Hepatocyte (in vitro differentiated cells): ENCODE results near the gene DCAF5. TPM values are rescaled to one million over a fixed set of nuclear protein-coding genes. Genes with fewer than 3 reads are reported as not detected.

ENCODE experiments used
- DNase-seq: peaks from one replicate; pipeline ENCODE4 v3.0.0-alpha.2; 2016; ENCODE audit warnings: low spot score
- H2AFZ ChIP-seq: fragments of 200-600 bp; sonication (generic); 2 replicates; pipeline ENCODE4 v1.6.0; 2016; ENCODE audit warnings: antibody characterized with exemption, mild to moderate bottlenecking
- H3K27ac ChIP-seq: fragments of 200-600 bp; sonication (generic); 2 replicates; pipeline ENCODE4 v1.5.1; 2016; ENCODE audit warnings: mild to moderate bottlenecking
- H3K27me3 ChIP-seq: fragments of 200-600 bp; sonication (generic); 2 replicates; pipeline ENCODE4 v1.6.1; 2016
- H3K36me3 ChIP-seq: fragments of 200-600 bp; sonication (generic); replicated peaks from 2 replicates; pipeline ENCODE4 v1.5.1; 2016; ENCODE audit warnings: low read depth; ENCODE audit not compliant: insufficient read depth
- H3K4me1 ChIP-seq: fragments of 200-600 bp; sonication (generic); 2 replicates; pipeline ENCODE4 v1.5.1; 2016; ENCODE audit warnings: mild to moderate bottlenecking, moderate library complexity; ENCODE audit not compliant: insufficient read depth
- H3K4me2 ChIP-seq: fragments of 200-600 bp; sonication (generic); 2 replicates; pipeline ENCODE4 v1.6.0; 2016
- H3K4me3 ChIP-seq: fragments of 200-600 bp; sonication (generic); 2 replicates; pipeline ENCODE4 v1.5.1; 2016; ENCODE audit warnings: mild to moderate bottlenecking
- H3K79me2 ChIP-seq: fragments of 200-600 bp; sonication (generic); 2 replicates; pipeline ENCODE4 v1.6.0; 2017; ENCODE audit warnings: mild to moderate bottlenecking
- H3K9me2 ChIP-seq: fragments of 200-600 bp; sonication (generic); replicated peaks from 2 replicates; pipeline ENCODE4 v1.6.0; 2017; ENCODE audit warnings: mild to moderate bottlenecking; ENCODE audit not compliant: insufficient read depth
- H3K9me3 ChIP-seq: fragments of 200-600 bp; sonication (generic); 2 replicates; pipeline ENCODE4 v1.5.1; 2016; ENCODE audit warnings: low read depth, mild to moderate bottlenecking
- H4K20me1 ChIP-seq: fragments of 200-600 bp; sonication (generic); 2 replicates; pipeline ENCODE4 v1.6.0; 2016; ENCODE audit warnings: mild to moderate bottlenecking; ENCODE audit not compliant: insufficient read depth, poor library complexity, severe bottlenecking
- CTCF ChIP-seq: fragments of 200-600 bp; sonication (generic); IDR thresholded peaks from 2 replicates; pipeline ENCODE4 v1.5.1; 2016; ENCODE audit warnings: antibody characterized with exemption, mild to moderate bottlenecking; ENCODE audit not compliant: poor library complexity
- EZH2 ChIP-seq: fragments of 200-600 bp; sonication (generic); IDR thresholded peaks from 2 replicates; pipeline ENCODE4 v1.6.1; 2016; ENCODE audit warnings: antibody characterized with exemption, mild to moderate bottlenecking, borderline replicate concordance
- EZH2phosphoT487 ChIP-seq: fragments of 200-600 bp; sonication (generic); IDR thresholded peaks from one replicate; pipeline ENCODE4 v1.6.1; 2018; ENCODE audit warnings: antibody characterized with exemption, mild to moderate bottlenecking, low read depth, moderate library complexity; ENCODE audit not compliant: unreplicated experiment, severe bottlenecking
- WGBS: methylation state at CpG from one replicate; pipeline ENCODE4 v1.1.6; 2016; ENCODE audit warnings: low lambda C conversion rate; ENCODE audit errors: missing lambda C conversion rate; 5-methylcytosine and 5-hydroxymethylcytosine counted together
- polyA plus RNA-seq: library from polyadenylated mRNA; unstranded; fragments of >200 nt; fragmentation: Nextera tagmentation; extraction: Ambion mirVana; gene quantifications from 2 replicates; pipeline ENCODE4 v1.2.1, GENCODE V29; 2016
- total RNA-seq: library from RNA; depleted of rRNA; stranded (reverse); fragments of >200 nt; gene quantifications from 2 replicates; pipeline ENCODE4 v1.2.3, GENCODE V29; 2014

DCAF5 gene
- total and polyA plus RNA-seq, 2 experiments from 2014 or later = 34.4 to 47.6 TPM

- peaks cover 8% of the 10 kb centered on the region for H3K4me1 ChIP-seq
- no peak overlapping the region for H3K27ac ChIP-seq
- TF ChIP-seq EZH2phosphoT487 (no peak), EZH2 (no peak), CTCF (no peak)
Observed at GRCh38 chr14:69006346-69006745, 146.6 kb downstream of the DCAF5 start.

GRCh38 chr14:69005432-69006148 lies 147.3 kb downstream of the DCAF5 start:
- H2AFZ ChIP-seq = no peak overlapping the region
- H3K4me3 ChIP-seq = no peak overlapping the region
- peak overlapping the region; percentile 42 for H3K27ac ChIP-seq
- H3K4me2 ChIP-seq = no peak overlapping the region
- peaks cover 8% of the 10 kb centered on the region for H3K4me1 ChIP-seq
- no peaks in the 10 kb centered on the region for H3K36me3 ChIP-seq
- no peaks in the 10 kb centered on the region for H3K9me3 ChIP-seq
- no peaks in the 10 kb centered on the region for H3K9me2 ChIP-seq
- no peaks in the 10 kb centered on the region for H3K79me2 ChIP-seq
- TF ChIP-seq EZH2 (no peak), CTCF (no peak), EZH2phosphoT487 (no peak)
- 57% methylated on average over 11 of the region's 11 CpGs for WGBS
- H3K27me3 ChIP-seq = no peaks in the 10 kb centered on the region
- no peaks in the 10 kb centered on the region for H4K20me1 ChIP-seq
- peak; percentile 77 for DNase-seq

More at GRCh38 chr14:69006346-69006745, 146.6 kb downstream of the DCAF5 start:
- Histone ChIP-seq H3K79me2 (no peaks in the 10 kb centered on the region), H3K27me3 (no peaks in the 10 kb centered on the region), H2AFZ (no peak overlapping the region), H3K36me3 (no peaks in the 10 kb centered on the region), H3K9me2 (no peaks in the 10 kb centered on the region), H3K4me3 (no peak overlapping the region), H3K4me2 (no peak overlapping the region), H4K20me1 (no peaks in the 10 kb centered on the region), H3K9me3 (no peaks in the 10 kb centered on the region)
- WGBS = 96% methylated on average over 5 of the region's 5 CpGs
- DNase-seq = no peak

- H2AFZ ChIP-seq = no peak overlapping the region
- H3K9me2 ChIP-seq = no peaks in the 10 kb centered on the region
- DNase-seq = no peak
- 57% methylated on average over 7 of the region's 7 CpGs for WGBS
- no peaks in the 10 kb centered on the region for H3K79me2 ChIP-seq
- H3K27ac ChIP-seq = no peak overlapping the region
- peaks cover 8% of the 10 kb centered on the region for H3K4me1 ChIP-seq
- no peaks in the 10 kb centered on the region for H3K36me3 ChIP-seq
- H4K20me1 ChIP-seq = no peaks in the 10 kb centered on the region
- no peaks in the 10 kb centered on the region for H3K9me3 ChIP-seq
- no peaks in the 10 kb centered on the region for H3K27me3 ChIP-seq
- no peak overlapping the region for H3K4me3 ChIP-seq
- no peak for TF ChIP-seq CTCF
- H3K4me2 ChIP-seq = no peak overlapping the region
Observed at GRCh38 chr14:69004731-69005431, 148.0 kb downstream of the DCAF5 start.
